GM18873 (cell line): ENCODE data around the gene BCL2L11.

Experiments
- ATAC-seq: cut with Tn5 transposase; IDR thresholded peaks from one replicate; pipeline ENCODE4 v1.9.1; 2021; ENCODE audit warnings: mild to moderate bottlenecking, moderate library complexity, moderate number of reproducible peaks; ENCODE audit not compliant: unreplicated experiment, low FRiP score

The BCL2L11 gene

DNA sequence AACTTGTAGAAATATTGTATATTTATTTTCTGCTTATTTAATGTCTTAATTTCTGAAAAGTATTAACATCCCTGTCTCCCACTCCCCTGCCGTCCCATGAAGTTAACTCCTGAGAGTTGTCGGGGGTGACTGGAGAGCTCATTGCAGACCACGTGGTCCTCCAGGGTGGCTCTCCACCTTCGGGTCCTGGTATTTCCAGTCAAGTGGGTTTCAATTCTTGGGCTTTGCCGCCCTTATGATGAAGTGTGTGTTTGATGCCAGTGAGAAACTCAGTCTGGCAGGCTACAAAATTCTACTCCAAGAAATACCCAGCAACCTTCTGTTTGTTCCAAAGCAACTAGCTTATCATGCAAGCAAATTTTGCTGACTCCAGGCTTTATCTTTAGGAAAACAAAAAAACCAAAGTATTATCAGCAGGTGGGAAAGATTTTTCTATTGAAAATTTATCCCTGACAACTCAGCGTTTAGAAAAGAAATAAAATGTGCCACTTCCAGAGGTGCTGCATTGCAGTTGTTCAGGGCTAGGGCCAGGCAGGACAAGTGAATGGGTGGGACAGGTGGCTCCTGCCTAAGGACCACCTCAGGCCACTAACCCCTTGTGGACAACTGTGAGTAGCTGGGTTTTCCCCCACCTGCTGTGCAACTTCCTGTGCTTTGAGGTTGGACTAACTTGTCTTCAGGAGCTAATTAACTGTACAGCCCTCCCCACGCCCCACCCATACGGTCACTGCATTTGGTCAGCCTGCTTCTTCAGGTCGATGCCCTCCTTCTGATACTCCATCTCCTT lies 46.6 kb downstream of the BCL2L11 start:
- no peak for ATAC-seq

DNA sequence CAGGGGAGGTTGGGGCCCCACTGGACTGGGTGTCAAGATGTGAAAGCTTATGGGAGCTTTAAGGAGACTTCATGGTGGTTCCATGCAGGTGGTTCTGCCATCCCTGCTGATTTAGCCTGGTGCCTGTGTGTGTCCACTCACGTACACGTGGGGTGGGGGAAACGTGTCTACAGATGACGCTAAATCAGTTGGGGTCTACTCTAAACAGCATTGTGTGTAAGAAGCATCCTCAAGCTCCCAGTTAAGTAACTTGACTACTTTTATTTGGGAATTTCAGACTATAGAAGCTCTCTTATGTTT lies 47.1 kb downstream of the BCL2L11 start:
- no peak for ATAC-seq

DNA sequence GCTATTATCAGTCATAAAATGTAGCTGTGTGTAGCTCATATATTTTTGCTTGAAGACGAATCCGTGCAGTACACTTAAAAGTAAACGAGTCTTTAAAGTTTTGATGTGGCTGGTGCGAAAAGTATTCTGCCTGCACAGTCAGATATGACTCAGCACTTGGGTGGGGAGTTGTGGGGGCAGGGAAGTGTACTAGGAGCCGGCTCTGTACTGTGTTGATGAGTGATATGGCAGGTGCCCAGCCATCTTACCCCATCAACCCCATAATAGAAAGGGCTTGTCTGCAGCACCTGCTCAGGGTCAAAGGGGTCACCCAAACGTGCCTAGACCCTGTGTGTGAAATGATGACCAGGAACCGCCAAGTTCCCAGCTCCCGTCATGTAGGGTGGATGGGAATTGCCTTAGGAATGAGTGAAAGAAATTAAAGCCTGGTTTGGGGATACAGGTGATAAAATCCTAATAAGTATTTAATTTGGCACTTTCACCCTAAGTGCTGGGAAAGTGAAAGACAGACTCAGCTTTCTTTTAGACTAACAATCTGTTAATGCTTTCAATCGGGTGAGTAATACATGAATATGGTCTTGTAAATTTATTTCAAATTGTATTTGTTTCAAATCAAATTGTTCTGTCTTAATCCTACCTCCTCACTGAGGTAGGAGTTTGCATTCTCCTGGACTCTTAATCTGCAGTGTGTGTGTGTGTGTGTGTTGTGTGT lies 48.0 kb downstream of the BCL2L11 start:
- ATAC-seq: no peak

DNA sequence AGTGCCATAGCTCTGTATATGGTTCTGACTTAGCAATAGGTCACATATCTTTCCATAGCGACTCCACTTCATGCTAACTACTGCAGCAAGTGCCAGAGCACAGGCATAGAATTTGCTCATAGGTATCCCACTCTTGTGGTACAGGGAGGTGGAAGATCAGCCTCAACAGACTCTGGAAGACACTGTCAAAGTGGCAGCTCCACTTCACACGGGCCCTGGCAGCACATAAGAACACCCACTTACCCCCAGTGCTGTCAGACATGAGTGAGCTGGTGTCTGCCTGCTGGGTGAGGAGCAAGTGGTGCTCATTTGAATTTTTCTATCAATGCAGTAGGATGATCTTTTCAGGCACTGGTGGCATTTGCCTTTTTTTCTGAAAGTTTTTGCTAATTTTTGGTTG lies 48.6 kb downstream of the BCL2L11 start:
- no peak for ATAC-seq

DNA sequence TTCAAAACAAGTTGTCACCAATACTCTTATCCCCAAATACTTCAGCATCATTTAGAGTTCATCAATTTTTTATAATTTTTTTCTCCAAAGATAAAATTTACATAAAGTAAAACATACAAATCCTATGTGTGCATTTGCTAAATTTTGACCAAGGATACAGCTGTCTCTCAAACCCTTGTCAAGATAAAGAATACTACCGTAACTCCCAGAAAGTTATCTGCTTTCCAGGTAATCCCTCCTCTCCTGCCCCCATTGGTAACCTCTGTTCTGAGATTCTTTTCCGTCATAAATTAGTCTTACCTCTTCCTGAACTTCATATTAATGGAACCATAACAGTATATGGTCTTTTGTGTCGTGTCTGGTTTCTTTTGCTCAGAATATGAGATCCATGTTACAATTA lies 49.2 kb downstream of the BCL2L11 start:
- ATAC-seq: no peak

DNA sequence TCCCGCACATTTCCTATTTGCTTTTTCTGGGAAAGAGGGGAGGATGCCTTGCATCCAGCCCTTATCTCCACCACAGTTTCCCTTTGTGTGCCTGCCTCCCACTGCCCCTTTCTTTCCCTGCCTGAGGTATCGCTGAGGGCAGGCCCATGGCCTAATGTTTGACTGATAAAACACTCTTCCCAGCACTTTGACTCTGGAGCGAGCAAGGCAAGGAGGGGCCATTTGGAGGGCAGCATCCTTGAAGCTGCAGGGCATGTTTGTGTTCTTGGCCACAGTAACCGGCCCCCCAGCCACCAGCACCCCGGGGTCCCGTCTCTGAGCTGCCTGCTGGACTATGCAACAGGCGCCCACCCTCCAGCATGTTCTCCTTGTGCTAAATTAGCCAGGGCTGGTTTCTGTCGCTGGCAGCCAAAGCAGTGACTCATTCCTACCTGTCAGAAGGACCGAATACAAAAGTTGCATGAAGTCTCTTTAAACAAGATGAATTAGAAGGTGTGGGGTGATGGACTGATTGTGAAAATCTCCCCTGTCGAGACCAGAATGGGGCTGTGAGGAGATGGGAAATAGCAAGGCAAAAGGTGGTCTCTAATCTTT lies 50.7 kb downstream of the BCL2L11 start:
- ATAC-seq: no peak

DNA sequence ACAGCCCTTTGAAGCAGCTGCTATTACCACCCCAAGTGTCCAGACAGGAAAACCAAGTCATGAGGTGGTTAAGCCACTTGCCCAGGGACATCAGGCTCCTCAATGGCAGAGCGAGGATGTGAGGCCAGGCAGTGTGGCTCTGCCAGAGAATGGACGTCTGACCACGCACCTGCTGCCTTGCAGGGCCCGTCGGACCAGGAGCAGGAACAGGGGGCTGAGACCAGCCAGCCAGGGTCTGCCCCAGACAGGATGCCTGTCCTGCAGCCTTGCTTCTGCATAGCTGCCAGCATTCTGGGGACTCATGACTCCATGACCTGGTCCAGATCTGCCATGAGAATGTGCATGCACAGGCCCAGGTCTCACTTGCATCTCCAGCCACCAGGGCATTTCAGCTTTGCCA lies 52.0 kb downstream of the BCL2L11 start:
- no peak for ATAC-seq

DNA sequence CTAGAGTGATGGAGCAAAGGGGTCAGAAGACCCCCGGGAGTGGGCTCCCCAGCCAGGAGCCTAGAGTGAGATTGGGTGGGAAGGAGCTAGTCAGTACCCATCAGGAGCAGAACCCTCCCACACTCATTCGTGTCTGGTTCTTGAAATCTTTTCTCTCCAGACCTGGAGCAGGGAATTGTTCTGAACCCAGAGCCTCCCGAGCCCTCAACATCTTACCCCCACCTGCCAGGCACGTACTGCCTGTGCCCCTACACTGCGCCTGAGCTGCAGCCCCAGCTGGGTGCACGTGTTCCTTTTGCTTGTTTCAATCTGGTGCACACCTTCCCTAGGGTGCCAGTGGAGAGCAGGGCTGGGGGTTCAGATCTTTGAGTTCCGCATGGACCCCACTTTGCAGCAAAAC lies 52.6 kb downstream of the BCL2L11 start:
- no peak for ATAC-seq

DNA sequence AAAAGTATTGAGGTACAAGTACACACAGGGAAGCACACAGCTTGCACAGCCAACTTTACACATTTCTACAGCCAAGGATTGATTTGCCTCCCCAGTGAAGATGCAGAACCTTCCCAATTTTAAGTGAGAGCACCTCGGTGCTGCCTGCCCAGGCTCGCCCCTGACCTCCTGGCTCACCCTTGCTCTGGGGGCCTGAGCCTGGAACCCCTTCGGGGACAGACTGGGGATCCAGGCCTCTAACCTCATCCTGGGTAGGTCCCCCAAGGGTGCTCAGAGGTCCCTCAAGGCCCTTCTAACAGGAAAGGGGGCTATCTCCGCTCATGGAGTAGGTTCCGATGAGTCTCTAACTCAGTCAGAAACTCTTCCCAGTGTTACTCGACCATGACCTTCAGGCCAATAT lies 53.1 kb downstream of the BCL2L11 start:
- no peak for ATAC-seq

DNA sequence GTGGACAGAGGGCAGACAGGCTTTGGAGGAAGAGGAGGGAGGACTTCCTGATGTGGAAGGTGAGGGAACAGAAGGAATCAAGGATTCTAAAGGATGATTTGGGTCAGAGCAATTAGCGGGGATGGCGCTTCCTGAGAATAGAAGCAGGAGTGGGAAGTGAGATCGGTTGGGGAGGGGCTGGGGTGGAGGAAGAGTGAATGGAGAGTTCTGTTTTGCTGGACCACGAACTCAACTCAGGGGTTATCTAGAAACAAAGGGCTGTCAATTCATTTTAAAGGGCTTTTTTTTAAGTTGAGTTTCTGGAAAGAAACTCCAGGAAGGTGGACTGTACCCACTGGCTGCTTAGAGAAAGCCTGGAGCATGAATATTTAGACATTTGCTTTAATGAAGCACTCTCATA lies 54.9 kb downstream of the BCL2L11 start:
- no peak for ATAC-seq

DNA sequence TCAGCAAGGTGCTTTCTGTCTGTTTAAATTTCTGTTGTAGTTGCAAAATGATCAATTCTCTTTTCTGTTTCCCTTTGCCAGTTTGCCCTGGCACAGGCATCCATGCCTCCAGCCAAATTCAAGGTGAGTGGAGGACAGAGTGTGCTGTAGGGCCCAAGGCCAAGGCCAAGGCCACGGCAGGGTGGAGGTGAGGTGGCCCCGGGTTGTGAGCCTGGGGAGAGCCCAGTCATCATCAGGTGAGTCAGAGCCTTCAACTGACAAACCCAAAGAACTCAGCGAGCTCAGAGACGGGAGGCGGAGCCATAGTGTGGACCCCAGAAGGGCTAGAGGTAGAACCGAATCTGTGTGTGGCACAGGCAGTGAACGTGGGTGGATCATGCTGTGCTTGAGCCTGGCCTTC lies 55.7 kb downstream of the BCL2L11 start:
- no peak for ATAC-seq

DNA sequence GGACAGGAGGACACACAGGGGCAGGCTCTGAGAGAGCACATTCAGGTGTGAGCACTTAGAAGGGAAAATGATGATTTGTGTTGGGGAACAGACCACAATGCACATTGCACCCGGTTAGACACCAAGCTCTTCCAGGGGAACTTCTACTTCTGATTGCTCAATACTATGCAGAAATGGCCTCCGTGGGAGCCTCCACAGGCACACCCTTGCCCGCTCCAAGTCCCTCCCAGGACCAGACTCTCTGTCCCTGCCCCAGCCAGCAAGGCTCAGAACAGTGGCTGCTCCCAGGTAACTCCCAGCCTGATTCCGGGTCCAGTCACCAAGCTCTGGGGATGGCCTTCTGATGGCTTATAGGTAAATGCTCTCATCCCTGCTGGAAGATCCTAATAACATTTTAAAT lies 56.2 kb downstream of the BCL2L11 start:
- no peak for ATAC-seq

DNA sequence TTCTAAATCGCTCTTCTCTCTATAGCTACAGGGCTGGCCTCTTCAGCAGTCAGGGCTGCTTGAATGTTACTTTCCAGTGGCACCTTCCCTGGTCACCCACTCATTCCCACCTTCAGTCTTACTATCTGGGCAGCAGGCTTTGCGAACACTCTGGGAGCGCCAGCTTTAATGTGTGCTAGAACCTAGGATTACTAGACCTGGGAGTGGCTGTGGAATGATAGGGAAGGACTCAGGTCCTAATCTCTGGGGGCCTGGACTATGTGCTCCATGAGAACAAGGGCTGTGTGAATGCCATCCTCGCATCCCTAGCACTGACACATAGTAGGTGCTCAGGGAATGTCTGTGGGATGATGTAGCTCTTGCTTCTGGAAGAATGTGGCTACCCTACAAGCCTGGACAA lies 57.6 kb downstream of the BCL2L11 start:
- no peak for ATAC-seq

DNA sequence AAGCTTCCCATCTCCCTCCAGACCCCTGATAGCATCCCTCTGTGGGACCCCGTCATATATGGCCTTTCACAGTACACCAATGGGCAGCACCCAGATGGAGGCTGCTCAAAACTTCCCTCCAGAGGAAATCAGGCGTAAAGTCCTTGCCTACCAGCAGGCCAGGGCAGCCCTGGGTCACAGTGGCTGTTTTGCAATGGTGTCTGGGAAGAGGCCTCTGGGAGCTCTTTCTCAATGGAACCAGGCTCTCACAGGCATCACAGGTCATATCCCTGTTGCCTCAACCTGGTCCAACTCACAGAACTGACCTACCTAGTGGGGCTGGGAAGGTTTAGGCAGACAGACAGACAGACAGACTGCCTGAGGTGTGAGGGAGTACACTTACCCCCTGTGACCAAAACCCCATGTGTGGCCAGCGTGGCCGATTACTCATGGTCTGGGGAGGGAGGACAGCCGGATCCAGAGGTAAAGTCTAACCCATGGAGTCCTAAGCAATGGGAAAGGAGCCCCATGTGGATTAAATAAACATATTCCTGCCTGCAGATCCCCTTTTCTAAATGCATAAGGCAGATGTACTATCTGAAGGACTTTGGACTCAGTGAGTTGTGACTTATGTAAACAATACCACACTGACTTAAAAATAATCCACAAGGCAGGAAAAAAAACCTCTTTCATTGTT lies 58.2 kb downstream of the BCL2L11 start:
- no peak for ATAC-seq

DNA sequence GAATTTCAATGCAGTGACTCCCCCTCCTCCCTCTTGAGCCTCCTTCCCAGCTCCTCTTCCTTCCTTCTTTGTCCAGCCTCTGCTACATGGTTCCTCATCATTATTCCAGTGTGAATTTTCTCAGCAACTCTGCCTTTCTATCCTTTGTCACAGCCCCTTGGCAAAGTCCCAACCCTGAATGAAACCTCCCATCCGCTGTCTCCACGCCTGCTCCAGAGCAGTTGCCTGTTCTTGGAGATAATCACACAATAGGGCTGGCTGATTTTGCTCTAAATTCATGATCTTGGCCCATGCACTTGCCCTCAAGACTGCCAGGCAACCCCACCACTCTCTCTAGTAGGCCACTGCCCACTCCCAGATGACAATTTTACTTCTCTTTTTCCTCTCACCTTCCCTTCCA lies 61.4 kb downstream of the BCL2L11 start:
- ATAC-seq: no peak

DNA sequence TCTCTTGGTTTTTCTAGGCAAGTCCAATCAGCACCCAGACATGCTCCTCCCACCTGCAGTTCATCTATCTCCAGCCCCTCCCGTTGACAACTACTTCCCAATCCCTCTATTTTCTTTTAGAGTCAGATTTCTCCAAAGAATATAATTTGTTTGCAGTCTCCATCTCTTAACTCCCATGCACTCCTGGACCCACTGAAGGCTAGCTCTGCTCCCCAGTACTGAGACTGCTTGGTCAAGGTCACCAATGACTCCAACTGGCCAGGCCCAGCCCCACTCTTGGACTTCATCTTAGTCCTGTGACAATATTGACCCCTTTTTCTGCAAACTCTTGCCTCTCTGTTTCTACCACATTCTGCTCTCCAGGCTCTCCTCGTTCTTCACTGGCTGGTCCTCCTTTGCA lies 62.0 kb downstream of the BCL2L11 start:
- no peak for ATAC-seq

DNA sequence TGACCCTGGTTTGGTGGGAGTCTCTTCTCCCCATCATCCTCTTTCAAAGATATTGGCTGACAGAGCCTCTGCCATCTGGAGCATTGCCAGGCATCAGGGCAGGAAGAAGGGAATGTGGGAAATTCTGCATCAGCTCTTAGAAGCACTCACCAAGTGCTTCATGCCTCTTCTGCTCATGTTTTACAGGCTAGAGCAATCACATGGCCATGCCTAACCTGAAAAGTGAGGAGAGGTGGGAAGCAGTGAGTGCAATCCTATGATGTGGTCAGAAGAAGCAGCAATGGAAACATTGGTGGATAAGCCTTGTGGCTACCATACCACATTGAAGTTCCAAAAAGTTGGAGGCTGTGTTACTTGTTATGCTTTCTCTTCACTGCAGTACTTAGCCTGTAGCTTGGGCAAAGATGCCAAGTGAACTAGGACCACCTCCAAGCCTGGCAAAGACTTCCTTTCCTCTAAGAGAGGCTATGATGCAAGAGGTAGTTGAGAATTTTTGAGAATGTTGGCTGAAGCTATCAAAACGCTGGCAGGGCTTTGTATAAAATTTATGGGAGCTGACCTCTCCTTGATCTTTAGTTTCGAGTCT lies 64.1 kb downstream of the BCL2L11 start:
- ATAC-seq: no peak

DNA sequence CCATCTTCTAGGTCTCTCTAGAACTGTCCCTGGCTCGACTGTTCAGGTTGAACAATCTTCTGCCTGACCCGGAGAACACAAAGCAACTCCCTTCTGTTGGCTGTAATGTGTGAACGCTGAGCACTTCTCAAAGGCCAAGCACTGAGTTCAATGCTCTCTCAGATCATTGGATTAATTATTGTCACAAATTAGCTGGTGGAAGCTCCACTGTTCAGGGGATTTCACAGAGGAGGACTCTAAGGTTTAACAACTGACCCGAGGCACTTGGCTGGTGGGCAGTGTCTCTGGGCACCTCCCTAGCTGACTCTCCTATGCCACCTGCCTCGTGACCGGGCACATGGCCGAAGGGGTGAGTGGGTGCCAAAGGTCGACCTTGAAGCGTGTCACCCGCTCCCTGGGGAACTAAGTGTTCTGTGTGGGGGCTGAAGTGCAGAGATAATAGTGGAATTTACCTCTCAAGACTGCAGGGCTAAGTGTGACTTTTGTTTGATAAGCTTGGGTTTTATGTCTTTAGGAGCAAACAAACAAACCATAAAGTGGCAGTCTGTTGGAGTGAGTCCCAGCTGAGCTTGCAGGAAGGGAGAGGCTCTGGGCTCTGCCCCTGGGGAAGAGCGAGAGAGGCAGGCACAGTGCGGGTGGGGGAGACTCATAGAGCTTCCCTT lies 64.8 kb downstream of the BCL2L11 start:
- no peak for ATAC-seq

DNA sequence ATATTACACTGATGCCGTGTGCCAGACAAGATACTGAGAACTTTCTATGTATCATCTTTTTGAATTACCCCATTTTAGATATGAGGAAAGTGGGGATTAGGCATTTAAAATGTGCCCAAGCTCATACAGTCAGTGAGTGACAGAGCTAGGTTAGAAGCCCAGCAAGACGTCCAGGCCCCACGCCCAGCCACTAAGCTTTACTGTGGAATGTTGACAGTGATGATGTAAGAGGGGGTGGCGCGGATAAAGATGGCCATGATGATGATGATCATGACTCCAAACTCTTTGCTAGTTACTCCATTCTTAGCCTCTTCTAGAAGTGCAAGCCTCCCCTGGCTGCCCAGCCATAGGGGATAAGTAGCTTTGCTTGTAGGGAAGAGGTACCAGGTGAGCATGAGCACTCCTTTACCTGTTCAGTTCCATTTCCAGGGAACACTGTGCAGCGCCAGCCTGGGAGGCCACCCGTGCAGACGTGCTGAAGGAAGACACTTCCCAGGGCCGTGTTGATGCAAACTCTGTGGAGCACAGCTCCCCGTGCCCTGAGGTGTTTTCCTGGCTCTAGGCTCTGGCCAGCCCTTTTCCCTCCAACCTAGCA lies 65.5 kb downstream of the BCL2L11 start:
- no peak for ATAC-seq

DNA sequence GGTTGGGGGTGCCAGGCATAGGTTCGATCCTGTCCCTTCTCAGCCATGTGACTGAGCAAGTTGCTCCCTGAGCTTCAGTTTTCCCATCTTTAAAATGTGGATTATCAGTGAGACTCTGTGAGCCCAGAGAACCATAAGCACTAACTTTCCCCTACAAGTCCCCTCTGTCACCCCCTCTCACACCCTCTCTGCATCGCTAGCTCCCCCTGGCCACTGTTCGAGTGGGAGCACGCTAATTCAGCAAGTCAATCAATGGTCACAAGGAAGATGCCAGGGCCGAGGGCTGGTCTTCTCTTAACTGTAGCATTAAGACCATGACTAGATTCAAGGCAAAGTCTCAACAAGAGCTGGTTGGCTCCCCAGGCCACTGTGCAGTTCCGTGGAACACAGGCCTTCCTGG lies 66.2 kb downstream of the BCL2L11 start:
- no peak for ATAC-seq
